CD4-positive, alpha-beta T cell (primary cell): Measurements from ENCODE around the gene SLC17A4. TPM values are rescaled to one million over a fixed set of nuclear protein-coding genes. Genes with fewer than 3 reads are reported as not detected.

Experiments
- ATAC-seq: fragments of 200-7000 bp; cut with Tn5 transposase; one replicate; pipeline ENCODE4 v1.10.0; 2022; ENCODE audit warnings: mild to moderate bottlenecking; ENCODE audit not compliant: poor library complexity
- CTCF ChIA-PET: fragments of 350-600 bp; sonication (Branson Sonifier 250); formaldehyde crosslinking; loops from one replicate; lab custom pipeline; 2021; ENCODE audit warnings: antibody characterized with exemption, inconsistent platforms; lab: Charles Lee
- POLR2A ChIA-PET: fragments of 350-600 bp; sonication (Branson Sonifier 250); formaldehyde crosslinking; loops from one replicate; lab custom pipeline; 2021; ENCODE audit warnings: antibody characterized with exemption, inconsistent platforms; lab: Charles Lee
- DNase-seq, 14 experiments: peaks; one replicate each; pipeline ENCODE4 v3.0.0-alpha.2; 2013 to 2020; ENCODE audit warnings: mixed read lengths in 2 of 14
- H3K27ac ChIP-seq, 2 donors: one replicate each; pipeline versions ENCODE4 v1.5.1 to v1.7.0; 2013; ENCODE audit warnings: low read length in 2 of 2, low read depth in 1 of 2, mild to moderate bottlenecking in 1 of 2
- H3K27me3 ChIP-seq, 2 experiments: 1 replicate in 1 of 2; 2 replicates in 1 of 2; pipeline versions ENCODE4 v1.6.1 to v1.7.0; 2013; ENCODE audit warnings: low read length in 2 of 2, control low read depth in 1 of 2, mild to moderate bottlenecking in 1 of 2, moderate library complexity in 1 of 2; ENCODE audit not compliant: insufficient read depth in 2 of 2, control insufficient read depth in 1 of 2
- H3K36me3 ChIP-seq: one replicate; pipeline ENCODE4 v1.6.1; 2013; ENCODE audit warnings: low read length, control low read depth; ENCODE audit not compliant: insufficient read depth
- H3K4me1 ChIP-seq: one replicate; pipeline ENCODE4 v1.6.1; 2013; ENCODE audit warnings: low read length, control low read depth; ENCODE audit not compliant: insufficient read depth
- H3K4me3 ChIP-seq: one replicate; pipeline ENCODE4 v1.5.1; 2013; ENCODE audit warnings: mild to moderate bottlenecking, low read length, moderate library complexity
- H3K9me3 ChIP-seq, 2 experiments: 1 replicate in 1 of 2; 2 replicates in 1 of 2; pipeline versions ENCODE4 v1.6.1 to v1.7.0; 2013; ENCODE audit warnings: low read length in 2 of 2, mild to moderate bottlenecking in 2 of 2, control low read depth in 1 of 2, moderate library complexity in 1 of 2; ENCODE audit not compliant: control insufficient read depth in 1 of 2, insufficient read depth in 1 of 2
- H3K27ac Mint-ChIP-seq: one replicate; pipeline ENCODE4 v1.8.0; 2020; ENCODE audit warnings: mixed read lengths
- H3K27me3 Mint-ChIP-seq: one replicate; pipeline ENCODE4 v1.8.0; 2021; ENCODE audit warnings: mixed read lengths
- H3K36me3 Mint-ChIP-seq: one replicate; pipeline ENCODE4 v1.8.0; 2021; ENCODE audit warnings: low read depth, mixed read lengths
- H3K4me1 Mint-ChIP-seq: one replicate; pipeline ENCODE4 v1.8.0; 2021; ENCODE audit warnings: low read depth, mixed read lengths
- H3K4me3 Mint-ChIP-seq: one replicate; pipeline ENCODE4 v1.8.0; 2020; ENCODE audit warnings: mild to moderate bottlenecking, mixed read lengths
- H3K9me3 Mint-ChIP-seq: one replicate; pipeline ENCODE4 v1.8.0; 2020; ENCODE audit warnings: mixed read lengths
- intact Hi-C, 2 experiments: fragments of 100-400 bp; cut with DNase I in 1 of 2; cut with micrococcal nuclease in 1 of 2; formaldehyde crosslinking; loops; one replicate each; pipeline versions ENCODE4 v1.15.1 to v1.9.0; 2023 to 2025; cut with DNase I, micrococcal nuclease
- total RNA-seq, 174 experiments: library from RNA in 2 of 174; stranded (reverse) in 2 of 174; gene quantifications; one replicate each; pipeline ENCODE4 v1.2.3 and lab custom pipeline; 2021 to 2026
- TF ChIP-seq, protein P1 (sequence below): fragments of 200-600 bp; IDR thresholded peaks from one replicate; pipeline ENCODE4 v1.8.0; 2022; ENCODE audit warnings: antibody characterized with exemption, mild to moderate bottlenecking

SLC17A4 gene
- total RNA-seq, 2 experiments from 2014 or later = not detected

- H3K36me3 ChIP-seq = no peaks in the 10 kb centered on the region
- no peak for DNase-seq
- H3K27me3 ChIP-seq = peaks cover 0 to 5% of the 10 kb centered on the region in 2 experiments
- H3K27ac ChIP-seq = no peak overlapping the region
- CTCF ChIA-PET = no interaction called here
- Mint-ChIP-seq H3K9me3 (no peaks in the 10 kb centered on the region), H3K27ac (no peak overlapping the region), H3K4me1 (no peaks in the 10 kb centered on the region), H3K36me3 (no peaks in the 10 kb centered on the region), H3K4me3 (no peak overlapping the region), H3K27me3 (peaks cover 10% of the 10 kb centered on the region)
- TF ChIP-seq, protein P1, sequence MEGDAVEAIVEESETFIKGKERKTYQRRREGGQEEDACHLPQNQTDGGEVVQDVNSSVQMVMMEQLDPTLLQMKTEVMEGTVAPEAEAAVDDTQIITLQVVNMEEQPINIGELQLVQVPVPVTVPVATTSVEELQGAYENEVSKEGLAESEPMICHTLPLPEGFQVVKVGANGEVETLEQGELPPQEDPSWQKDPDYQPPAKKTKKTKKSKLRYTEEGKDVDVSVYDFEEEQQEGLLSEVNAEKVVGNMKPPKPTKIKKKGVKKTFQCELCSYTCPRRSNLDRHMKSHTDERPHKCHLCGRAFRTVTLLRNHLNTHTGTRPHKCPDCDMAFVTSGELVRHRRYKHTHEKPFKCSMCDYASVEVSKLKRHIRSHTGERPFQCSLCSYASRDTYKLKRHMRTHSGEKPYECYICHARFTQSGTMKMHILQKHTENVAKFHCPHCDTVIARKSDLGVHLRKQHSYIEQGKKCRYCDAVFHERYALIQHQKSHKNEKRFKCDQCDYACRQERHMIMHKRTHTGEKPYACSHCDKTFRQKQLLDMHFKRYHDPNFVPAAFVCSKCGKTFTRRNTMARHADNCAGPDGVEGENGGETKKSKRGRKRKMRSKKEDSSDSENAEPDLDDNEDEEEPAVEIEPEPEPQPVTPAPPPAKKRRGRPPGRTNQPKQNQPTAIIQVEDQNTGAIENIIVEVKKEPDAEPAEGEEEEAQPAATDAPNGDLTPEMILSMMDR = no peak
- POLR2A ChIA-PET = interaction anchor here (1.0 kb wide), 1 partner anchor 304 kb away, joined by 3 read pairs; a partner anchor contains a TSS
- intact Hi-C loops = loop anchor here (5.0 to 10.0 kb wide), 2 partner anchors 491 to 493 kb away; no protein-coding TSS in a partner anchor
- H3K4me1 ChIP-seq = no peaks in the 10 kb centered on the region
- no peaks in the 10 kb centered on the region for H3K9me3 ChIP-seq
- H3K4me3 ChIP-seq = no peak overlapping the region
- no peak for ATAC-seq
These were observed 38.7 kb upstream of the SLC17A4 start for GRCh38 chr6:25715794-25716193.

DNA sequence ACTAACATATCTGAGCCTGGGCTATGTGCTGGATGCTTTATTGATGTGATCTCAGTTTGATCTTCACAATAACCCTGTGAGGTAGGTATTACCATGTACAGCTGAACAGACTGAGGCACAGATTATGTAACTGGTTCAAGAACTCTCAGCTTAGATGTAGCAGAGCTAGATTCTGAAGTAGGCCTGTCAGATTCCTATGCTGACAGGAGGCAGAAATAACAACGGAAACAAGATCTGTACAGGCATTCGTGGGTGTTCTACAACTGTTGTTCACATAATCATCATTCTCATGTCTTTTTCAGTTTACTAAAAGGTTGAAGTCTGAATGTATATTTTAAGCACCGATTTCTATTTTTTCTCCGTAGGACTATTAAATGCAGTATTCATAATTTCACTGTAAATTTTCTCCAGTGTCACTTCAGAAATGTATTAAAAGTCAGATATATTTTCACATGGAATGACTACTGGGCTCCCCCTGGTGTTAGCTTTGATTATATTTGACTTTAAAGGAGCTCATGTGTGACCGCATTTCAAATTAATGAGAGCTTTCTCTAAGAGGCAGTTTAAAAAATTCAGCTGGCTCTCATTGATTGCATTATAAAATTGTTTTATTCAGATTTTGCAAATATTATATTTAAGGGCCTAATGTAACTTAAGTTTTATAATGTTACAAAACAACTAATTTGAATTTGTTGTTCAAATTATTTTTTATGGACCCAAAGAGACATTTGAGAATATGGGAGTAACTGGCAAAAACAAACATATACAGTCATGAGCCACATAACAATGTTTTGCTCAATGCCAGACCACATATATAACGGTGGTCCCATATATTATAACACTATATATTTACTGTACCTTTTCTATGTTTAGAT, 36.4 kb upstream of the SLC17A4 start:
- peak in 3 of 14 experiments; percentile 22 to 39 (median 35) for DNase-seq
- intact Hi-C loops = loop anchor here (5.0 to 10.0 kb wide), 2 partner anchors 493 to 496 kb away; no protein-coding TSS in a partner anchor
- Histone ChIP-seq H3K4me3 (no peak overlapping the region), H3K27ac (no peak overlapping the region), H3K9me3 (no peaks in the 10 kb centered on the region), H3K27me3 (peaks cover 0 to 5% of the 10 kb centered on the region in 2 experiments), H3K36me3 (no peaks in the 10 kb centered on the region), H3K4me1 (no peaks in the 10 kb centered on the region)
- peaks cover 15% of the 10 kb centered on the region for H3K27me3 Mint-ChIP-seq
- ChIA-PET POLR2A (interaction anchor here (1.2 kb wide), 1 partner anchor 13 kb away, joined by 4 read pairs; no protein-coding TSS in a partner anchor), CTCF (interaction anchor here (1.2 kb wide), 1 partner anchor 274 kb away, joined by 4 read pairs; no protein-coding TSS in a partner anchor)
- H3K4me1 Mint-ChIP-seq = no peaks in the 10 kb centered on the region
- TF ChIP-seq, protein P1 = peak; percentile 59
- no peaks in the 10 kb centered on the region for H3K9me3 Mint-ChIP-seq
- ATAC-seq = no peak
- no peak overlapping the region for H3K27ac Mint-ChIP-seq
- no peaks in the 10 kb centered on the region for H3K36me3 Mint-ChIP-seq
- H3K4me3 Mint-ChIP-seq = no peak overlapping the region

- peaks cover 64% of the 10 kb centered on the region for H3K27me3 Mint-ChIP-seq
- TF ChIP-seq, protein P1 = no peak
- CTCF ChIA-PET = no interaction called here
These were observed 28.2 kb upstream of the SLC17A4 start for GRCh38 chr6:25726122-25726911.

More at GRCh38 chr6:25726122-25726911, 28.2 kb upstream of the SLC17A4 start:
- Mint-ChIP-seq H3K27ac (no peak overlapping the region), H3K4me3 (no peak overlapping the region), H3K9me3 (no peaks in the 10 kb centered on the region), H3K36me3 (no peaks in the 10 kb centered on the region), H3K4me1 (no peaks in the 10 kb centered on the region)
- Histone ChIP-seq H3K9me3 (no peaks in the 10 kb centered on the region), H3K36me3 (no peaks in the 10 kb centered on the region), H3K4me3 (no peak overlapping the region), H3K4me1 (no peaks in the 10 kb centered on the region), H3K27me3 (peaks cover 0 to 21% of the 10 kb centered on the region in 2 experiments), H3K27ac (no peak overlapping the region)
- no peak for ATAC-seq
- DNase-seq = no peak
- intact Hi-C loops = no loop called here
- POLR2A ChIA-PET = no interaction called here
